ENCODE results near the gene ANTXR2. TPM values are rescaled to one million over a fixed set of nuclear protein-coding genes. Genes with fewer than 3 reads are reported as not detected.

Gene ANTXR2
- polyA plus RNA-seq, 1 of the 3 experiments (the other 2 are of a cell fraction): 48.8 TPM

- TF ChIP-seq TEAD4 (IDR thresholded peaks at IDR 0.05; ENCODE audit: borderline replicate concordance, insufficient read depth): peak; percentile 50; the same call in 1 of the 2 replicates
- 0 out of 2 replicates have a peak, but pooled peaks have one; percentile 16 for TF ChIP-seq FOXJ3 (CRISPR knock-in tag; IDR thresholded peaks at IDR 0.05)
- no peak for TF ChIP-seq SIN3A (IDR thresholded peaks at IDR 0.05; ENCODE audit: borderline replicate concordance, low read depth, low read length)
- peak; percentile 21; the same call in 1 of the 2 replicates for TF ChIP-seq PBX3 (IDR thresholded peaks at IDR 0.05)
- no peak for TF ChIP-seq NFIC (IDR thresholded peaks at IDR 0.05; ENCODE audit: borderline replicate concordance)
- no peak for TF ChIP-seq IRF3 (IDR thresholded peaks at IDR 0.05; ENCODE audit: low read depth, low read length)
- TF ChIP-seq RXRA (IDR thresholded peaks at IDR 0.05; ENCODE audit: borderline replicate concordance, low read depth): no peak
- peak; percentile 43; the same call in 1 of the 2 replicates for TF ChIP-seq GATA2 (CRISPR knock-in tag; IDR thresholded peaks at IDR 0.05)
- 0 out of 2 replicates have a peak, but pooled peaks have one; percentile 33 for TF ChIP-seq RCOR1 (IDR thresholded peaks at IDR 0.05; ENCODE audit: low read length)
- TF ChIP-seq TAF1 (IDR thresholded peaks at IDR 0.05; ENCODE audit: borderline replicate concordance, low read depth, low read length): no peak
Measured at GRCh38 chr4:80006935-80007744, 65.9 kb downstream of the ANTXR2 start (continued).

- Histone ChIP-seq H3K9me2 (no peaks in the 10 kb centered on the region), H3K79me2 (ENCODE audit: insufficient read depth) (peaks cover 87% of the 10 kb centered on the region), H3K36me3 (replicated peaks in 1 of 2; ENCODE audit: control insufficient read depth in 1 of 2, insufficient read depth in 2 of 2, low read length in 1 of 2) (peaks cover 36 to 70% of the 10 kb centered on the region in 2 experiments), H3K4me3 (ENCODE audit: low read depth in 2 of 2, low read length in 1 of 2) (no peak overlapping the region), H3K9ac (no peak overlapping the region), H3K27ac (ENCODE audit: low read depth in 2 of 2, low read length in 1 of 2) (peak overlapping the region in 1 of 2 experiments; percentile 43; a peak in 3 of 4 replicates), H3K4me1 (ENCODE audit: control insufficient read depth in 1 of 2, insufficient read depth in 2 of 2, low read depth in 1 of 2, low read length in 1 of 2) (peaks cover 2 to 16% of the 10 kb centered on the region in 2 experiments; a peak in 2 of 4 replicates), H3F3A (replicated peaks; ENCODE audit: insufficient read depth) (peaks cover 55% of the 10 kb centered on the region), H3K9me3 (peaks cover 6% of the 10 kb centered on the region), H3K27me3 (ENCODE audit: insufficient read depth) (no peaks in the 10 kb centered on the region), H4K20me1 (ENCODE audit: insufficient read depth) (no peaks in the 10 kb centered on the region), H2AFZ (ENCODE audit: low read depth) (no peak overlapping the region), H3K4me2 (no peak overlapping the region)
- no peak for DNase-seq
- ChIA-PET CTCF (no interaction called here), POLR2A (no interaction called here)
- TF ChIP-seq SIN3A (IDR thresholded peaks at IDR 0.05; ENCODE audit: borderline replicate concordance, low read depth, low read length) (no peak), TAF1 (IDR thresholded peaks at IDR 0.05; ENCODE audit: borderline replicate concordance, low read depth, low read length) (no peak), RCOR1 (IDR thresholded peaks at IDR 0.05; ENCODE audit: low read length) (no peak), PBX3 (IDR thresholded peaks at IDR 0.05) (peak; percentile 83), FOSL2 (IDR thresholded peaks at IDR 0.05; ENCODE audit: borderline replicate concordance, low read depth) (peak; percentile 56; the same call in 1 of the 2 replicates), TCF12 (IDR thresholded peaks at IDR 0.05) (peak; percentile 28; the same call in 1 of the 2 replicates), JUND (IDR thresholded peaks at IDR 0.05) (peak; percentile 65)
- 91% methylated on average over 3 of the region's 3 CpGs for WGBS (ENCODE audit: low lambda C conversion rate)
Measured at GRCh38 chr4:80005863-80006262, 67.2 kb downstream of the ANTXR2 start.
